HEK293 (cell line): ENCODE data around the gene MRPL36.

ENCODE experiments used
- CTCF ChIA-PET: fragments of 350-600 bp; formaldehyde crosslinking; extraction: SDS; loops from one replicate; lab custom pipeline; 2021; ENCODE audit warnings: antibody characterized with exemption; lab: Yijun Ruan, JAX
- POLR2A ChIA-PET: fragments of 300-600 bp; formaldehyde crosslinking; extraction: SDS; loops from one replicate; lab custom pipeline; 2020; ENCODE audit warnings: antibody characterized with exemption, inconsistent platforms; lab: Yijun Ruan, JAX
- H3K27ac ChIP-seq: fragments of 200-500 bp; sonication (Bioruptor generic); 2 replicates; pipeline ENCODE4 v1.5.1; 2014; ENCODE audit warnings: low read depth, low read length, control low read depth, inconsistent platforms; ENCODE audit errors: extremely low read depth
- H3K36me3 ChIP-seq, 2 experiments: fragments of 200-500 bp in 1 of 2; sonication (Bioruptor generic) in 1 of 2; 1 replicate in 1 of 2; 2 replicates in 1 of 2; pipeline ENCODE4 v1.5.1; 2014 to 2017; ENCODE audit warnings: inconsistent platforms in 2 of 2, low read length in 2 of 2; ENCODE audit not compliant: control insufficient read depth in 2 of 2, insufficient read depth in 1 of 2
- H3K4me1 ChIP-seq: fragments of 200-500 bp; sonication (Bioruptor generic); 2 replicates; pipeline ENCODE4 v1.5.1; 2014; ENCODE audit warnings: mild to moderate bottlenecking, low read length, inconsistent platforms; ENCODE audit not compliant: control insufficient read depth, insufficient read depth
- H3K4me3 ChIP-seq: 2 replicates; pipeline ENCODE4 v1.5.1; 2011; ENCODE audit warnings: low read depth, mild to moderate bottlenecking, control low read depth, low read length, moderate library complexity
- H3K9me3 ChIP-seq: fragments of 200-500 bp; sonication (Bioruptor generic); 2 replicates; pipeline ENCODE4 v1.5.1; 2014; ENCODE audit warnings: low read depth, low read length, inconsistent platforms; ENCODE audit not compliant: control insufficient read depth, insufficient read depth
- AEBP2 ChIP-seq: fragments of 450-650 bp; formaldehyde crosslinking; IDR thresholded peaks from 2 replicates; pipeline ENCODE4 v1.5.1; 2016; ENCODE audit warnings: missing biosample characterization, missing genetic modification characterization, borderline replicate concordance
- ELK4 ChIP-seq: IDR thresholded peaks from 2 replicates; pipeline ENCODE4 v1.6.1; 2011; ENCODE audit warnings: mild to moderate bottlenecking, low read depth, low read length, borderline replicate concordance
- FEZF1 ChIP-seq: fragments of 450-650 bp; formaldehyde crosslinking; IDR thresholded peaks from 2 replicates; pipeline ENCODE4 v1.5.1; 2016; ENCODE audit warnings: missing biosample characterization, missing genetic modification characterization
- GLIS1 ChIP-seq: fragments of 450-650 bp; formaldehyde crosslinking; IDR thresholded peaks from 2 replicates; pipeline ENCODE4 v1.5.1; 2016; ENCODE audit warnings: missing biosample characterization, missing genetic modification characterization
- GLIS2 ChIP-seq: fragments of 450-650 bp; formaldehyde crosslinking; IDR thresholded peaks from 2 replicates; pipeline ENCODE4 v1.5.1; 2016; ENCODE audit warnings: missing biosample characterization, missing genetic modification characterization
- HIC1 ChIP-seq: fragments of 450-650 bp; formaldehyde crosslinking; IDR thresholded peaks from 2 replicates; pipeline ENCODE4 v1.5.1; 2016; ENCODE audit warnings: missing biosample characterization, missing genetic modification characterization
- KLF17 ChIP-seq: fragments of 450-650 bp; formaldehyde crosslinking; IDR thresholded peaks from 2 replicates; pipeline ENCODE4 v1.5.1; 2016; ENCODE audit warnings: missing biosample characterization, missing genetic modification characterization
- OVOL3 ChIP-seq: fragments of 450-650 bp; formaldehyde crosslinking; IDR thresholded peaks from 2 replicates; pipeline ENCODE4 v1.5.1; 2016; ENCODE audit warnings: missing biosample characterization, missing genetic modification characterization
- SALL2 ChIP-seq: fragments of 450-650 bp; formaldehyde crosslinking; IDR thresholded peaks from 2 replicates; pipeline ENCODE4 v1.5.0; 2017; ENCODE audit warnings: missing biosample characterization, mild to moderate bottlenecking, missing genetic modification characterization, borderline replicate concordance
- SCRT2 ChIP-seq: fragments of 450-650 bp; formaldehyde crosslinking; IDR thresholded peaks from 2 replicates; pipeline ENCODE4 v1.5.1; 2016; ENCODE audit warnings: missing biosample characterization, missing genetic modification characterization
- TCF7L2 ChIP-seq: IDR thresholded peaks from 2 replicates; pipeline ENCODE4 v1.6.1; 2011; ENCODE audit warnings: low read depth, mild to moderate bottlenecking, inconsistent platforms, low read length, moderate library complexity, borderline replicate concordance
- ZBTB17 ChIP-seq: fragments of 450-650 bp; formaldehyde crosslinking; IDR thresholded peaks from 2 replicates; pipeline ENCODE4 v1.5.1; 2016; ENCODE audit warnings: missing biosample characterization, missing genetic modification characterization
- ZBTB20 ChIP-seq: fragments of 450-650 bp; formaldehyde crosslinking; IDR thresholded peaks from 2 replicates; pipeline ENCODE4 v1.5.1; 2016; ENCODE audit warnings: missing biosample characterization, missing genetic modification characterization
- ZBTB49 ChIP-seq: fragments of 450-650 bp; formaldehyde crosslinking; IDR thresholded peaks from 2 replicates; pipeline ENCODE4 v1.5.1; 2016; ENCODE audit warnings: missing biosample characterization, missing genetic modification characterization, low read depth
- ZBTB6 ChIP-seq: fragments of 450-650 bp; formaldehyde crosslinking; IDR thresholded peaks from 2 replicates; pipeline ENCODE4 v1.5.1; 2017; ENCODE audit warnings: missing biosample characterization, missing genetic modification characterization
- ZFHX2 ChIP-seq: fragments of 450-650 bp; formaldehyde crosslinking; conservative IDR thresholded peaks from 2 replicates; pipeline ENCODE4 v1.5.1; 2016; ENCODE audit warnings: missing biosample characterization, missing genetic modification characterization
- ZFP37 ChIP-seq: fragments of 450-650 bp; formaldehyde crosslinking; IDR thresholded peaks from 2 replicates; pipeline ENCODE4 v1.5.1; 2016; ENCODE audit warnings: missing biosample characterization, missing genetic modification characterization
- ZIC2 ChIP-seq: fragments of 450-650 bp; formaldehyde crosslinking; IDR thresholded peaks from 2 replicates; pipeline ENCODE4 v1.5.1; 2016; ENCODE audit warnings: missing biosample characterization, missing genetic modification characterization
- ZNF112 ChIP-seq: fragments of 450-650 bp; formaldehyde crosslinking; IDR thresholded peaks from 2 replicates; pipeline ENCODE4 v1.5.0; 2017; ENCODE audit warnings: missing biosample characterization, missing genetic modification characterization
- ZNF132 ChIP-seq: fragments of 450-650 bp; formaldehyde crosslinking; IDR thresholded peaks from 2 replicates; pipeline ENCODE4 v1.5.1; 2017; ENCODE audit warnings: missing biosample characterization, missing genetic modification characterization, borderline replicate concordance
- ZNF174 ChIP-seq: fragments of 450-650 bp; formaldehyde crosslinking; IDR thresholded peaks from 2 replicates; pipeline ENCODE4 v1.5.0; 2017; ENCODE audit warnings: missing biosample characterization, mild to moderate bottlenecking, missing genetic modification characterization
- ZNF2 ChIP-seq: fragments of 450-650 bp; formaldehyde crosslinking; IDR thresholded peaks from 2 replicates; pipeline ENCODE4 v1.5.1; 2016; ENCODE audit warnings: missing biosample characterization, missing genetic modification characterization
- ZNF223 ChIP-seq: fragments of 450-650 bp; formaldehyde crosslinking; IDR thresholded peaks from 2 replicates; pipeline ENCODE4 v1.5.1; 2016; ENCODE audit warnings: missing biosample characterization, missing genetic modification characterization
- ZNF530 ChIP-seq: fragments of 450-650 bp; formaldehyde crosslinking; IDR thresholded peaks from 2 replicates; pipeline ENCODE4 v1.5.1; 2016; ENCODE audit warnings: low read depth, missing biosample characterization, missing genetic modification characterization
- ZNF561 ChIP-seq: fragments of 450-650 bp; IDR thresholded peaks from 2 replicates; pipeline ENCODE4 v1.5.1; 2018; ENCODE audit warnings: missing biosample characterization, missing genetic modification characterization, borderline replicate concordance
- ZNF610 ChIP-seq: fragments of 450-650 bp; formaldehyde crosslinking; IDR thresholded peaks from 2 replicates; pipeline ENCODE4 v1.5.1; 2016; ENCODE audit warnings: missing biosample characterization, missing genetic modification characterization, borderline replicate concordance
- ZNF623 ChIP-seq: fragments of 450-650 bp; formaldehyde crosslinking; IDR thresholded peaks from 2 replicates; pipeline ENCODE4 v1.5.1; 2016; ENCODE audit warnings: missing biosample characterization, missing genetic modification characterization
- ZNF626 ChIP-seq: fragments of 450-650 bp; sonication (Bioruptor Pico); formaldehyde crosslinking; IDR thresholded peaks from 2 replicates; pipeline ENCODE4 v1.5.1; 2018; ENCODE audit warnings: missing biosample characterization, missing genetic modification characterization, inconsistent platforms
- ZNF645 ChIP-seq: fragments of 450-650 bp; formaldehyde crosslinking; IDR thresholded peaks from 2 replicates; pipeline ENCODE4; 2016; ENCODE audit warnings: missing biosample characterization, missing genetic modification characterization

MRPL36 gene

GRCh38 chr5:1793301-1793740 lies 6.3 kb downstream of the MRPL36 start:
- peaks cover 6% of the 10 kb centered on the region for H3K4me1 ChIP-seq
- H3K4me3 ChIP-seq = no peak overlapping the region
- CTCF ChIA-PET = no interaction called here
- TF ChIP-seq ZNF561 (no peak), HIC1 (tag by site-specific recombination) (no peak), SCRT2 (peak; percentile 7; the same call in 1 of the 2 replicates), ZNF174 (tag by site-specific recombination) (no peak), GLIS1 (tag by site-specific recombination) (peak; percentile 88), GLIS2 (no peak), ZFHX2 (tag by site-specific recombination) (peak; percentile 73), ZNF645 (no peak), ZNF623 (no peak), ZBTB20 (tag by site-specific recombination) (no peak), SALL2 (no peak), ZNF610 (tag by site-specific recombination) (no peak), ZIC2 (tag by site-specific recombination) (peak; percentile 58), ZFP37 (tag by site-specific recombination) (no peak), ZBTB6 (tag by site-specific recombination) (no peak), ZNF132 (tag by site-specific recombination) (no peak), ZNF626 (tag by site-specific recombination) (no peak), AEBP2 (tag by site-specific recombination) (no peak), ELK4 (no peak), ZNF112 (tag by site-specific recombination) (no peak), ZNF223 (tag by site-specific recombination) (no peak), FEZF1 (no peak), OVOL3 (tag by site-specific recombination) (no peak), ZBTB17 (tag by site-specific recombination) (no peak), ZNF530 (tag by site-specific recombination) (no peak), ZNF2 (tag by site-specific recombination) (no peak), TCF7L2 (no peak), ZBTB49 (tag by site-specific recombination) (no peak), KLF17 (tag by site-specific recombination) (no peak)

More at GRCh38 chr5:1793301-1793740, 6.3 kb downstream of the MRPL36 start:
- Histone ChIP-seq H3K9me3 (no peaks in the 10 kb centered on the region), H3K36me3 (peaks cover 3 to 26% of the 10 kb centered on the region in 2 experiments; a peak in 2 of 3 replicates), H3K27ac (0 out of 2 replicates have a peak overlapping the region, but pooled peaks have one; percentile 47)
- POLR2A ChIA-PET = interaction anchor here (1.2 kb wide), 1 partner anchor 15 kb away, joined by 3 read pairs; no protein-coding TSS in a partner anchor
